ENCODE measurements around the gene USF3. TPM values are rescaled to one million over a fixed set of nuclear protein-coding genes. Genes with fewer than 3 reads are reported as not detected.

USF3 gene
- total and polyA plus RNA-seq, 2 of the 13 experiments (the other 11 are each of a cell fraction or from before 2014, with no cell fraction given), result 6.3 to 15.2 TPM

DNA sequence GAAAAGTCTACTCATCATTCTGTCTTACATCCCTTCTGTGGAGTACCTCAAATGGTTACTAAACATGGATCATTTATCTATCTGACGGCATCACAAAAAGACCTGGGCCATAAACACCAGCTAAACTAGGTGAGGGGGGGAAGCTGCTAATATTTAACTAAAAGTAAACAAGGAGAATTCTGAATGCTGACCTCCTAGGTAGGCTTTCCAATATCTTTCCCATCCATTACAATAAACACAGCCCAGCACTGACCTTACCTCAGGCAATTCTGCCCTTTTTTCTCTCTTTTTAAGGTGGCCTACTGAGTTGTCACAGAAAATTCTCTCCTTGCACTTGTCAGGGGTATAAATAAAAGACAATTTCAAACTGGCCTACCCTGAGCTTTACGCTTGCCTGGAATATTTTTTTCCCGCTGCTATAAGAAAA, 33.1 kb downstream of the USF3 start (continued):
- TF ChIP-seq, protein P1, sequence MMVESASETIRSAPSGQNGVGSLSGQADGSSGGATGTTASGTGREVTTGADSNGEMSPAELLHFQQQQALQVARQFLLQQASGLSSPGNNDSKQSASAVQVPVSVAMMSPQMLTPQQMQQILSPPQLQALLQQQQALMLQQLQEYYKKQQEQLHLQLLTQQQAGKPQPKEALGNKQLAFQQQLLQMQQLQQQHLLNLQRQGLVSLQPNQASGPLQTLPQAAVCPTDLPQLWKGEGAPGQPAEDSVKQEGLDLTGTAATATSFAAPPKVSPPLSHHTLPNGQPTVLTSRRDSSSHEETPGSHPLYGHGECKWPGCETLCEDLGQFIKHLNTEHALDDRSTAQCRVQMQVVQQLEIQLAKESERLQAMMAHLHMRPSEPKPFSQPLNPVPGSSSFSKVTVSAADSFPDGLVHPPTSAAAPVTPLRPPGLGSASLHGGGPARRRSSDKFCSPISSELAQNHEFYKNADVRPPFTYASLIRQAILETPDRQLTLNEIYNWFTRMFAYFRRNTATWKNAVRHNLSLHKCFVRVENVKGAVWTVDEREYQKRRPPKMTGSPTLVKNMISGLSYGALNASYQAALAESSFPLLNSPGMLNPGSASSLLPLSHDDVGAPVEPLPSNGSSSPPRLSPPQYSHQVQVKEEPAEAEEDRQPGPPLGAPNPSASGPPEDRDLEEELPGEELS (CRISPR knock-in tag; IDR thresholded peaks at IDR 0.05), result peak; percentile 78
- TF ChIP-seq, protein P2, sequence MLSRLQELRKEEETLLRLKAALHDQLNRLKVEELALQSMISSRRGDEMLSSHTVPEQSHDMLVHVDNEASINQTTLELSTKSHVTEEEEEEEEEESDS (CRISPR knock-in tag; IDR thresholded peaks at IDR 0.05; ENCODE audit: borderline replicate concordance), result no peak
- TF ChIP-seq CHD4 (IDR thresholded peaks at IDR 0.05; ENCODE audit: borderline replicate concordance, low read length) (no peak), ZNF597 (CRISPR knock-in tag; IDR thresholded peaks at IDR 0.05) (no peak), ARID2 (CRISPR knock-in tag; IDR thresholded peaks at IDR 0.05; ENCODE audit: borderline replicate concordance) (no peak), THAP11 (CRISPR knock-in tag; IDR thresholded peaks at IDR 0.05) (peak; percentile 26; the same call in 1 of the 2 replicates), ZFP36L1 (CRISPR knock-in tag; IDR thresholded peaks at IDR 0.05) (no peak), ZNF431 (CRISPR knock-in tag; IDR thresholded peaks at IDR 0.05; ENCODE audit: borderline replicate concordance, low read depth) (no peak), SP140L (CRISPR knock-in tag; IDR thresholded peaks at IDR 0.05; ENCODE audit: borderline replicate concordance) (no peak), FOXA1 (IDR thresholded peaks at IDR 0.05) (peak; percentile 56; the same call in 1 of the 2 replicates), FOXA1 (CRISPR knock-in tag; IDR thresholded peaks at IDR 0.05) (peak; percentile 93), FOXO1 (CRISPR knock-in tag; IDR thresholded peaks at IDR 0.05) (peak; percentile 63; the same call in 1 of the 2 replicates), SP5 (CRISPR knock-in tag; IDR thresholded peaks at IDR 0.05; ENCODE audit: borderline replicate concordance, low read depth) (no peak), ZKSCAN5 (CRISPR knock-in tag; IDR thresholded peaks at IDR 0.05) (no peak), ZNF280B (CRISPR knock-in tag; IDR thresholded peaks at IDR 0.05; ENCODE audit: borderline replicate concordance) (no peak), HDAC6 (IDR thresholded peaks at IDR 0.05; ENCODE audit: low read depth, low read length) (no peak), ZNF615 (CRISPR knock-in tag; IDR thresholded peaks at IDR 0.05; ENCODE audit: borderline replicate concordance) (no peak), DPF2 (CRISPR knock-in tag; IDR thresholded peaks at IDR 0.05; ENCODE audit: borderline replicate concordance, low read depth) (no peak)
- TF ChIP-seq, protein P3, sequence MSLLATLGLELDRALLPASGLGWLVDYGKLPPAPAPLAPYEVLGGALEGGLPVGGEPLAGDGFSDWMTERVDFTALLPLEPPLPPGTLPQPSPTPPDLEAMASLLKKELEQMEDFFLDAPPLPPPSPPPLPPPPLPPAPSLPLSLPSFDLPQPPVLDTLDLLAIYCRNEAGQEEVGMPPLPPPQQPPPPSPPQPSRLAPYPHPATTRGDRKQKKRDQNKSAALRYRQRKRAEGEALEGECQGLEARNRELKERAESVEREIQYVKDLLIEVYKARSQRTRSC (CRISPR knock-in tag; IDR thresholded peaks at IDR 0.05; ENCODE audit: low read depth), result no peak
- TF ChIP-seq, protein P4, sequence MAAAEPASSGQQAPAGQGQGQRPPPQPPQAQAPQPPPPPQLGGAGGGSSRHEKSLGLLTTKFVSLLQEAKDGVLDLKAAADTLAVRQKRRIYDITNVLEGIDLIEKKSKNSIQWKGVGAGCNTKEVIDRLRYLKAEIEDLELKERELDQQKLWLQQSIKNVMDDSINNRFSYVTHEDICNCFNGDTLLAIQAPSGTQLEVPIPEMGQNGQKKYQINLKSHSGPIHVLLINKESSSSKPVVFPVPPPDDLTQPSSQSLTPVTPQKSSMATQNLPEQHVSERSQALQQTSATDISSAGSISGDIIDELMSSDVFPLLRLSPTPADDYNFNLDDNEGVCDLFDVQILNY (CRISPR knock-in tag; conservative IDR thresholded peaks at IDR 0.05), result no peak
